ENCODE results near the gene CAPN5.

DNA sequence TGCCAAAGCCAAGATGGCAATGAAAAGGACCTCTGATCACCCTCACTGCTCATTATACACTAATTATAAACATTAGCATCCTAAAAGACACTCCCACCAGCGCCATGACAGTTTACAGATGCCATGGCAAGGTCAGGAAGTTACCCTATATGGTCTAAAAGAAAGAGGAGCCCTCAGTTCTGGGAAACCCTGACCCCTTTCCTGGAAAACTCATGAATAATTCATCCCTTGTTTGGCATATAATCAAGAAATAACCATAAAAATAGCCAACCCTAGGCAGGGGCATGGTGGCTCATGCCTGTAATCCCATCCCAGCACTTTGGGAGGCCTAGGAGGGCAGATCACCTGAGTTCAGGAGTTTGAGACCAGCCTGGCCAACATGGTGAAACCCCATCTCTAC, 12.7 kb upstream of the CAPN5 start:
- TF ChIP-seq POLR2AphosphoS5 (IDR thresholded peaks at IDR 0.05; ENCODE audit: insufficient read depth in 1 of 2, low read depth in 1 of 2) (no peak), POLR2A (IDR thresholded peaks at IDR 0.05) (no peak)
- TF ChIP-seq, protein P1, sequence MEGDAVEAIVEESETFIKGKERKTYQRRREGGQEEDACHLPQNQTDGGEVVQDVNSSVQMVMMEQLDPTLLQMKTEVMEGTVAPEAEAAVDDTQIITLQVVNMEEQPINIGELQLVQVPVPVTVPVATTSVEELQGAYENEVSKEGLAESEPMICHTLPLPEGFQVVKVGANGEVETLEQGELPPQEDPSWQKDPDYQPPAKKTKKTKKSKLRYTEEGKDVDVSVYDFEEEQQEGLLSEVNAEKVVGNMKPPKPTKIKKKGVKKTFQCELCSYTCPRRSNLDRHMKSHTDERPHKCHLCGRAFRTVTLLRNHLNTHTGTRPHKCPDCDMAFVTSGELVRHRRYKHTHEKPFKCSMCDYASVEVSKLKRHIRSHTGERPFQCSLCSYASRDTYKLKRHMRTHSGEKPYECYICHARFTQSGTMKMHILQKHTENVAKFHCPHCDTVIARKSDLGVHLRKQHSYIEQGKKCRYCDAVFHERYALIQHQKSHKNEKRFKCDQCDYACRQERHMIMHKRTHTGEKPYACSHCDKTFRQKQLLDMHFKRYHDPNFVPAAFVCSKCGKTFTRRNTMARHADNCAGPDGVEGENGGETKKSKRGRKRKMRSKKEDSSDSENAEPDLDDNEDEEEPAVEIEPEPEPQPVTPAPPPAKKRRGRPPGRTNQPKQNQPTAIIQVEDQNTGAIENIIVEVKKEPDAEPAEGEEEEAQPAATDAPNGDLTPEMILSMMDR (IDR thresholded peaks at IDR 0.05), result no peak
